ENCODE results near the gene CAMTA1.
"Not testable (repeated sequence)": the region's sequence is repeated elsewhere in the genome, so short reads cannot be mapped to it uniquely, and the experiment has no call there.

The CAMTA1 gene

DNA sequence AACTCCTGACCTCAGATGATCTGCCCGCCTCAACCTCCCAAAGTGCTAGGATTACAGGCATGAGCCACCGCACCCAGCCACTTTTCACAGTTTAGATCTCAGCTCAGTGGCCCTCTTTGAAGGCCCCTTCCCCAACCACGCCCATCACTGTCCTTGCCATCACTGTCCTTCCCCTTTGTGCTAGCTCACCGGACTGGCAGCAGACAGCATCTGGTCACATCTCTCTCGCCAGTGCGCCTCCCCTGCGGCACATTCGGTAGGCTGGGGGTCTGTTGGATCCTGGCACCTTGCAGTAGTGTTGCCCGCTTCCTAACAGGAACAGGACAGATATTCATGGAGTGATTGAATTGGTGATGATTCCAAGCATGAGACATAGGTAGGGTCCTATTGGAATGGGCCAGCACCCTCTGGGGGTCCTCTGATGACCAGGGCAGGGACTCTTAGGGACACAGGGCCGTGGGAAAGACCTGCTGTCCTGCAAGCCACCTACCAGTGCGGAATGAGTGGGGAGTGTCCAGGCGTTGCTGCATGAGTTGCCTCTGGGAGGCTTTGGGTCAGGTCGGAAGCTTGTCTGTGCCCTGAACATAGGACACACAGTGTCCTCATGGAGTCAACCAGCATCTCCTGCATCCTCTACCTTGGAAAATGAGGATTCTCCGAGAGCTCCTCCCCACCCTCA is 807.0 kb downstream of the CAMTA1 start:
- DNase-seq = no peak

DNA sequence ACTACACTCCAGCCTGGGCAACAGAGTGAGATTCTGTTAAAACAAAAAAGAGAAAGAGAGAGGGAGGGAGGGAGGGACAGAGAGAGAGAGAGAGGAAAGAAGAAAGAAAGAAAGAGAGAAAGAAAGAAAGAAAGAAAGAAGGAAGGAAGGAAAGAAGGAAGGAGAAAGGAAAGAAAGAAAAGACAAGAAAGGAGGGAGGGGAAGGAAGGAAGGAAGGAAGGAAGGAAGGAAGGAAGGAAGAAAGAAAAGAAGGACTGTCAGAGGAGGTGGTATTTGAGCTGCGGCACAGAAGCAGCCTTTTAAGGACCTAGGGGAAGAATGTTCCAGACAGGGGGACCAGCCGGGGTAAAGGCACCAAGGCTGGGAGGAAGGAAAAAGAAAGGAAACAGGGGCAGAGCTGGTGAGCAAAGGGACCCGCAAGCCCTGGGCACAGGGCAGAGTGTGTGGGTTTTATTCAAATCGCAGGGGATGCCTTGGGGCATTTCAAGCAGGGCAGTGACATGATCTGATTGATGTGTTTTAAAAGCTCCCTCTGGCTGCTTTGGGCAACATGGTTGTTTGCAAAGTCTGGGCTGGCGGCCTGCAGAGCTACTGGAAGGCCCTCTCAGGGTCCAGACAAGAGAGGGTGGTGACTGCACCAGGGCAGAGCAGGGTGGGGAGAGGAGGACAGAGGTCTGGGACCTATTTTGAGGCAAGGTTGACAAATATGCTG is 808.9 kb downstream of the CAMTA1 start:
- no peak for DNase-seq

DNA sequence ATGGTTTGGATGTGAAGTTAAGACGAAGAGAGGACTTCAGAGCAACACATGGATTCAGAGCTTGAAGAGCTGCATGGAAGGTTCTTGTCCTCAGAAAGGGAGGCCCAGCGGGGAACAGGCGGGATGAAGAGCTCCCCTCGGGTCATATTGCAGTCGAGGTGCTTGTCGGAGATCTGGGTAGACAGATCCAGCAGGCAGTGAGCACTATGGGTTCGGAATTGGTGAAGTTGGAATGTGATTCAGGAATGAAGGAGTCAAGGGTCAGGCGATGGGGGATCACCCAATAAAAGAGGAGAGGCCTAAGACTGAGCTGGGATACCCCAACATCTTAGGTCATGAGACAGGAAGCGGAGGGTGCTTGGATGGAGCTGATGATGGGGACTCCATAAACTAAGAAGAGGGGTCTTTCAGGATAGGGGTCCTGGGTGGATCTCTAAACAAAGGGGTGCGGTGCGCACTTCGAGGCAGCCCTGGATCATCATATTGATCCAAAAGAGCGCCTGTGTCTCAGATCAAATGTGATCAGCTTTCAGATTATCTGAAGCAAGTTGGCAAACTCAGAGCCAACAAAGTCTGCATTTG is 809.6 kb downstream of the CAMTA1 start:
- no peak for DNase-seq

DNA sequence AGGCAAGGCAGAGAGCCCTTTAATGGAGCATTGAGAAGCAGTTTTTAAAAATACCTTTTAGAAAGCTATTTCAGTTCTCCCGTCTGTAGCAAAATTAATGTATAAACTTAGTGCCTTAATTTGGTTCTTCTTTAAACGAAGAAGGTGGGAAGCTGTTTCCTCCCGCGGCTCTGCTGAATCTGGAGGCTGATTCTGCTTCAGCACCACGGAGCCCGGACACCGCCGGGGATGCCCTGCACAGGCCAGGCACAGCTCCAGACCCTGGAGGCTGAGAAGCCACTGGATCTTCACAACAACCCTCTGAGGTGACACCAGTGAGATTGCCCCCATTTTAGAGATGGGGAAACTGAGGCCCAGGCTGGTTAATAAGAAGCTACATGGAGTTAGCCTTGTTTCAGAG is 810.1 kb downstream of the CAMTA1 start:
- DNase-seq = no peak

DNA sequence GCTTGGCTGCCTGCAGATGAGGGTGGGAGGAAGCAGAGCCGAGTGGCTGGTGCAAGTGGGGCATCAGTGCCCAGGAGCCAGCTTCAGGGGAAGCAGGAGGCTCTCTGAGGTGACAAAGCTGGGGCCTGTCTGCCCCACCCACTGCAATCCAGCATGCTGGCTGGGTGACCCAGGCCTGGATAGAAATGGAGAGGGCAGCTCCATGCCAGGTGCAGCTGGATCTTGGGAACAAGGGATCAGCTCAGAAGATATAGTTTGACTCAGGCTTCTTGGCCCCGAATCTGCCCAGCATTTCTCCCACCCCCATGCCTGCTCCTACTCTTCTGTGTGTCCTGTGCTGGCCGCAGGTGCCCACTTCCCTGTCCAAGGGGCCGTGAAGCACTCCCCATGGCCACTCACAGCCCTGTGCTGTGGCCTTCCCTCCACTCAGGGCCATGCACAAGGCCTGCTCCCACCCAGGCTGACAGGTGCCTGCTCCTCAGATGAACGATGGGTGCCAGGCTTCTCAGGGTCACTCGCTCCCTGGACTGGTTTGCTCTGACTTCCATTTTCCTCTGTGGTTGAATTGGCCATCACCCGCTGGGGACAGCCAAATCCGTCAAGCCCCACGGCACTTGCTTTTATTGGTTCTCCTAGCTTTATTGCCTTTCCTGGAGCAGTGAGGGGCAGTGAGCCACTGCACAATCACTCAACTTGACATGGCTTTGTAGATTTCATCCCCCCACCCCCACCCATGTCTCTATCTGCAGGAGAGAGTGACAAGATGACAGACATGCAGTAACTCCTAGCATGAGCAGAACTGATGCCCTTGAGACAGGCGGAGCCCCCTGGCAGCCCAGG is 811.1 kb downstream of the CAMTA1 start:
- no peak for DNase-seq

DNA sequence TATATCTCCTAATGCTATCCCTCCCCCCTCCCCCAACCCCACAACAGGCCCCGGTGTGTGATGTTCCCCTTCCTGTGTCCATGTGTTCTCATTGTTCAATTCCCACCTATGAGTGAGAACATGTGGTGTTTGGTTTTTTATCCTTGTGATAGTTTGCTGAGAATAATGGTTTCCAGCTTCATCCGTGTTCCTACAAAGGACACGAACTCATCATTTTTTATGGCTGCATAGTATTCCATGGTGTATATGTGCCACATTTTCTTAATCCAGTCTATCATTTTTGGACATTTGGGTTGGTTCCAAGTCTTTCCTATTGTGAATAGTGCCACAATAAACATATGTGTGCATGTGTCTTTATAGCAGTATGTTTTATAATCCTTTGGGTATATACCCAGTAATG is 812.8 kb downstream of the CAMTA1 start:
- DNase-seq = not testable (repeated sequence)

DNA sequence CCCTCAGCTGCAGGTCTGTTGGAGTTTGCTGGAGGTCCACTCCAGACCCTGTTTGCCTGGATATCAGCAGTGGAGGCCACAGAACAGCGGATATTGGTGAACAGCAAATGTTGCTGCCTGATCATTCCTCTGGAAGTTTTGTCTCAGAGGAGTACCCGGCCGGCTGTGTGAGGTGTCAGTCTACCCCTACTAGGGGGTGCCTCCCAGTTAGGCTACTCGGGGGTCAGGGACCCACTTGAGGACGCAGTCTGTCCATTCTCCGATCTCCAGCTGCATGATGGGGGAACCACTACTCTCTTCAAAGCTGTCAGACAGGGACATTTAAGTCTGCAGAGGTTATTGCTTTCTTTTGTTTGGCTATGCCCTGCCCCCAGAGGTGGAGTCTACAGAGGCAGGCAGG is 819.7 kb downstream of the CAMTA1 start:
- not testable (repeated sequence) for DNase-seq

DNA sequence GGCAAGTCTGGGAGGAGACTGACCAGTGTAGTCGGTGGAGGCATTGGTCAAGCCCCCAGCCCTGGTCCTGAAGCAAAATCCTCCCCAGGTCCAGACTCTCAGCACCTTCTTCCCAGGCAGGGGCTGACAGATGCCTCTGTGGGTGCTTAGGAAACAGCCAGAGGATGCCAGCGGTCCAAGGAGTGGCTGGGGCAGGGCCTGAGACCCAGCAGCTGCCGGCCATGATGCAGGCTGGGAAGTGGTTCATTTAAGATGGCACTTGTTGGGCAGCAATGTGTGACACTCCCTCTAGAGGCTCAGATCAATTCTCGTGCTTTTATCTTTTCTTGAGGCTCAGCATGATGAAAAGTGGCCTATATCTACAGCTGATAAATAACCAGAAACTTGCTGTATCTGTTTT is 820.8 kb downstream of the CAMTA1 start:
- DNase-seq = no peak

DNA sequence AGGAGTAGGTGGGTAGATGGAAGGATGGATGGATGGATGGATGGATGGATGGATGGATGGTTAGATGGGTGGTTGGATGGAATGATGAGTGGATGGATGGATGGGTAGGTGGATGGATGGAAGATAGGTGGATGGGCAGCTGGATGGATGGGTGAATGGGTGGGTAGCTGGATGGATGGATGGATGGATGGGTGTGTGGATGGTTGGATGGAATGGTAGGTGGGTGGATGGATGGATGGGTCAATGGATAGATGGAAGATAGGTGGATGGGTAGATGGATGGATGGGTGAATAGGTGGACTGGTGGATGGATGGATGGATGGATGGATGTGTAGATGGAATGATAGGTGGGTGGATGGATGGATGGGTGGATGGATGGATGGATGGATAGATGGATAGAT is 821.8 kb downstream of the CAMTA1 start:
- DNase-seq = no peak

DNA sequence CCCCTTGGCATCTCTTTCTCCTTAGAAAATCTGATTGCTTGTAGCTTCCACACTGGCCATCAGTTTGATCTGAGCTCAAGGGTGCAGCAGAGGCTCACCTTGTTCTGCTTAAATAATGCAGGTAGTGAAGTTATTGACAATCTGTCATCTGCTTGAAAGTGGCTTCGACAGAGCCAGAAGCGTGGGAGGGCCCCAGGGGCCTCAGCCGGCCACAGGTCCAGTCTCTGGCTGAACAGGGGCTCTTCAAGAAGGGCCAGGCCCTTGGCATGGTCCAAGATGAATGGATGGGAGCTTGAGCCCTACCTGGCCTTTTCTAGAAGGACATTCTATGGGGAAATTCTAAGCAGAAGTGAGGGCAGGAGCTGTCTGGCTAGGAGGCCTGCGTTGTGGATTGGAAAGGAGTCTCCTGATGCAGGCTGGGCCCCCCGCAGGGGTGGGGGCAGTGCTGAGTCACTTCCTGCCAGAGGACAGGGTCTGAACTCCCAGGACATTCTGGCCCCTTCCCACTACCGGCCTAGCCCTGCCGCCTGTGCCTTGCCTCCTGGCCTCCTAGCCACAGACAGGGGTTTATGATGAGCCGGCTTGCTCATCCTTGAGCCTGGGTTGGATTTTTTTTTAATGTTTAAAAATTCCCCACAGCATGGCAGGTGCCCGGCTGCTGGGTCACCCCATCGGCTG is 823.5 kb downstream of the CAMTA1 start:
- no peak for DNase-seq

DNA sequence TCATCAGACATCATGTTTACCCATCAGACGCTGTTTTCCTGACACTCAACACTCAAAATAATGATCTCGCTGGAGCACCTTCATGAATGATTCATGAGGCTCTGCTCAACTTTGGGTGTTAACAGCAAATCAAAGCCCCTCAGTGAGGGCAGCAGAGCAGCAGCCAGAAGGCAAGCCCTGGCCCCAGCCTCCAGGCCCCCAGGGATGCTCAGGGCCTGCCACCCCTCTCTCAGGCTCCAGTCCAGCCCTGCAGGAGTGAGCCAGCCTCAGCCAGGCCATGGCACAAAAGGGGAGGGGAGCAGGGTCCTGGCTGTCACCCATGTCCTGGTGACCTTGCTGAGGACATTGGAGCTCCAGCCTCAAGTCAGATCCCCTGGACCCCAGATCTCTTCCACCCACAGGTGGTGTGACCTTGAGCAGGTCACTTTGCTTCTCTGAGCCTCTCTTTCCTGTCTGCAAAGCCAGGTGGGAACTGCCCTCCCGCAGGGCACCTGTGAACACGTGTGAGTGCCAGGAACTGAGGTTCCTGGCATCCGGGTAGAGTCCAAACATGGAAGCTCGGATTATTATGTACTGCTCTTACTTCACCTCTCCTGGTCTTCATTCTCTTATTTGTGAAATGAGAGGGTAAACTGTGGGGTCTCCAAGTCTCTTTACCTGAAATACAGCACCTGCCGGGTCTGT is 824.2 kb downstream of the CAMTA1 start:
- no peak for DNase-seq

DNA sequence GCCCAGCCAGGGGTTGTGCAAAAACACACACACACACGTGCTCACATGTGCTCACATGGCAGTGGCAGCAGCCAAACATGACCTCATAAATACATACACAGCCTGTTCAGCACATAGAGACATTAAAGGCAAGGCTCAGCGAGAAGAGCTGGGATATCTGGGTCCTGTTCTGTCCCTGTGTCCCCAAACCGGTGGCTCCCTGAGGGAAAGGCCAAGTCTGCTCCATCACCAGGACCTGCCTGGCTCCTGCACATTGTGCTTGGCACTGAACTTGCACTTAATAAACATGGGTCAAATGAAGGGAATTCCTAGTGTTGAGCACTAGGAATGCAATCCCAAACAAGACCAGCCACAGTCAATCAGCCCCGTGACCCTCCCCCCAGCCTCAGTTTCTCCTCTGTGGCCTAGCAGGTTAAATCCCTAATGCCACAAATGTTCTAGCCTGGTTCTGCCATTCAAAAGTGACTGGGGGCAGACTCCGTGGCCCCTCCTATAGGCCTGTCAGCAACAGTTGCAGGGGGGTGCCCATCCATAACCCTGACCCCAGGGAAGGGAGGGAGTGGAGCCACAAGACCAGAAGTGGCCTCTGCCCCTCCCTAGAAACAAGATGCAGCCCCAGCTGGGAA is 825.0 kb downstream of the CAMTA1 start:
- no peak for DNase-seq

DNA sequence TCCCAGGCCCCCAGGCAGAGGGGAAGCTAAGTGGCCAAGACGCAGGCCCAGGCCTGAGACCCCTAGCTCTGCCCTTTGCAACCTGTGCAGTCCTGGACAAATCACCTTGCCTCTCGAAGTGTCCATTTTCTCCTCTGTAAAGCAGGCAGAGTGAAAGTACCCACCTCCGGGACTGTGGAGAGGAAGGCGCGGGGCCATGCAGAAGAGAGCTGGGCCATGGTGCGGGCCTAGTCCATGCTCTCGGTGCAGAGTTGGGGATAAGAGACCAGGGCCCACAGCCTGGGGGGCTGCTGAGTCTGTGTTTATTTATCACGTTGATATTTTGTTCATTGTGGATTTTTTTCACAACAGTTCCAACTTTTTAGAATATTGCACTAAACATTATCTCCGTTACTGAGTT is 825.7 kb downstream of the CAMTA1 start:
- DNase-seq = no peak

DNA sequence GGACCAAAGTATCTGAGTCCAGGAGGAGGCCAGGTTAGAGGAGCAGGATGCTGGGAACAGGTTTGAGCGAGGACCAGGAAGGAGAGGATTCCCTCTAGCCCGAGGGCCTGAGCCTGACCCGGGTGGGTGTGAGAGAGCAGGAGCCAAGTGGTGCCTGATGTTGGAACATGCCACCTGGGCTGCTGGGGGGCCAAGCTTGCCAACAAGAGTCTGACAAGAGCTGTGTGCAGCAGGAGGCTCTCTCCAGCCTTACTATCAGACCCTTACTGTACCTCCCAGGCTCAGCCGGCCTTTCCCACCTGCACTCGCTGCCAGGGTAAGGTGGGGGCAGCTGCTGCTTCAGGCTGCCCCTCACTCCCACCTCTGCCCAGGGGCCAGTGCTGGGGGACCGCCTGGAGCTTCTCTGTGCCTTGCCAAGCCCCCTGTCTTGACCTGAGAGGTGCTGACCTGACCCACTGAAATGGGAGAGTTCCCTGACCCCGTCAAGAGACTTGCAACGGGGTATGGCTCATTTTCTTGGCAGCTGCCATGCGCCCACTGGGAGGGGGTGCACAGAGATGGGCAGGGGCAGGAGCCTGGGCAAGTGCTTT is 826.3 kb downstream of the CAMTA1 start:
- DNase-seq = no peak

DNA sequence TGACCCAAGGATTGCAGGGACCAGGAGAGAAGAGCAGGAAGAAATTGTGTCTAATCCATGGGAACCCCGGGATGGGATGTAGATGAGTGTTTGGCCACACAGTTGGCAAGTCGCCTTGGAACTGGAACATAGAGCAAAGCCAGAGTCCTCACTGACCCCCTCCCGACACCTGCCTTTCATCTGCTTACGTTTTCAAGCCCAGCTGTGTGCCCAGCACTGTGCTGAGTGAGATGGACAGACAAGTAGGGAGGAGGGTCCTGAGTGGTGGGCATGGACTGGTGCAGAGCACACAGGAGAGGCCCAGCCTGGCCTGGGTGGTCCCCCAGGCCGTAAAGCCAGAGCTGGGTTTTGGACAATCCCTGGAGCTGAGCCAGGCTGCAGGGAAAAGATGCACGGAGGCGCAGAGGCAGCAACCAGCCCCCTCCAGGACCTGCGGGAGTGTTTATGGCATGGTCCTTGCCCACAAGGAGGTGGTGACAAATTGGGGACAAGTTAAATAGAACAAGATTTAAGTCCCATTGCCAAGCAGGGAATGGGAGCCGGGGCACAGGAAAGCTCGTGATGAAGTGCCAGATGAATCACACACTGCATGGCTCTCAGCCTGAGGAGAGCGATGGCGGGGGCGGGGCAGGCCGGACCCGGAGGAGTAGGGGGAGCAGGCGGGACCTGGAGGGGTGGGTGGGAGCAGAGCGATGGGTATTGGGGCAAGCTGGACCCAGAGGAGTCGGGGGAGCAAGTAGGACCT is 828.0 kb downstream of the CAMTA1 start:
- DNase-seq = no peak

DNA sequence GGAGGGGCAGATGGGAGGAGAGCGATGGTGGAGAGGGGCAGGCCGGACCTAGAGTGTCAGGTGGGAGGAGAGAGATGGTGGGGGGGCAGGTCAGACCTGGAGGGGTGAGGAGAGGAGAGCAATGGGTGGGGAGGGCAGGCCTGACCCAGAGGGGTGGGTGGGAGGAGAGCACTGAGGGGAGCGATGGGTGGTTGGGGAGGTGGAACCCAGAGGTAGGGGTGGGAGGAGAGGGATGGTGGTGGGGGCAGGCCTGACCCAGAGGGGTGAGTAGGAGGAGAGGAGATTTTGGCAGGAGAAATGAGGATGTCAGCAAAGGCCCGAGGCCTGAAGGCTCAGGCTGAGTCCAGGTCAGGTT is 828.6 kb downstream of the CAMTA1 start:
- no peak for DNase-seq

DNA sequence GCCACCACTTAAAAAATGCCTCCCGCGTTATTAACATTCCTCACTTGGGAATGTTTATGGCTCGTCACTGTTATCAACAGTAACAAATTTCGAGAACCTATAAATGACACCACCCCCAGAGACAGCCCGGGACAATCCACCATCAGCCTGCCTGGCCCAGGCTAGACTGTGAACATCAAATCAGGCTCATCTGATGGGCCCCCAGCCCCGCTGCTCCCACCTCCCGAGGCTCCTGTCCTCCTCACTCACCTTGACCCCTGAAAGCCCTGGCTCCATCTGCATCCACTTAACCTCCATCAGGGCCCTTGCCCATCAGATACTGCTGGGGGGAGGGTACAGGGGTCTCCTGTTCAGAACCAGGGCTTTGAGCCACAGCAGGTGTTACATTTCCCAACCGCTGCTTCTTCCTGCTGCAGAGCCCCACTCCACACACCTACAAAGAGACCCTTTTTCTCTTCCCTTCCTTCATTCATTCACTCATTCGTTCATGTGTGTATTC is 829.4 kb downstream of the CAMTA1 start:
- DNase-seq = no peak

DNA sequence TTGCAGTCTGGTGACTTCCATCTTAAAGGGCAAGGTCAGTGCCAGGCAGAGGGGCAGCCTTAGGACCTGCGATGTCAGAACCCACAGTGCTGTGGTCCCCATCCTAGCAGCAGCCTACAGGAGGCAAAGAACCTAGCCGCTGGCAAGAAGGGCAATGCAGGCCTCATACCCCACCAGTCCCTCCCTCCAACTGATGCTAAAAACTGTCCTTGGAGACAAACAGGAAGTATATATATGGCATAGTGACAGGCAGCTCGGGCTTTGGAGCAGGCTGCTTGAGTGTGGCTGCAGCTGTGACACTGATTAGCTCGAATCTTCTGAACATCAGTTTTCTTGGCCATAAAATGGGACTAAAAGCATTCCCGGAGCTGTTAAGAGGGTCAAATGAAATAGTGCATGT is 829.9 kb downstream of the CAMTA1 start:
- DNase-seq = no peak

DNA sequence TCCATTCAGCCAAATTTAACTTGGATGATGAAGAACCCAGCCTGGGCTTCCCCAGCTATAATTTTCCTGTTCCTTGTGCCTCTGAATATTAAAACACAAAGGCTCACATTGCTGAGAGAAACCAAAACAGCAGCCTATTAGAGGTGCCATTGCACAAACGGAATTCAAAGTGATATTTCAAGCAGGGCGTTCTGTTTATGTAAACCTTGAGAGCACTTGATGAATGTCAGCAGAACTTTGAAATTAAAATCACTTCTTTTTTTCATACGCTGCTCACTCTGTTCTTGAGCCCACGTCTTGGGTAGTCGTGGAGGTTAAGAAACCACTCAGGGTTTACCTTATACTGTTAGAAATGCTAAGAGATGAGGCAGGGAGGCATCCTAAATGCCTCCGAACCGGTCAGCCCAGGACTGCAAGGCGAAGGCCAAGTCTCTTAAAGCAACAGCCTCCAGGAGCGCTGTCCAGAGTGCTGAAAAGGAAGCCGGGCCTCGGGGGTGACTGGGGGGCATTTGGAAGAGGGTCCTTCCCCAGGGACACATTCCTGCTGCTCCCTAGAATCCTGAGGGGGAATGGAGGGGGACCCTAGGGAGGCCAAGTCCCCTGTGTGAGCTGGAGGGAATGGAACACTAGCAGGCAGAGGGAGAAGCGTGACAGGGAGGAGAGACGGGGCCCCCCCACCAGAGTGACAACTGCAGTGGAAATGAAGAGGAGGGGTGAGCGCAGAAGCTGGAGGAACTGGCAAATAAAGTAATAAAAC is 831.0 kb downstream of the CAMTA1 start:
- no peak for DNase-seq

DNA sequence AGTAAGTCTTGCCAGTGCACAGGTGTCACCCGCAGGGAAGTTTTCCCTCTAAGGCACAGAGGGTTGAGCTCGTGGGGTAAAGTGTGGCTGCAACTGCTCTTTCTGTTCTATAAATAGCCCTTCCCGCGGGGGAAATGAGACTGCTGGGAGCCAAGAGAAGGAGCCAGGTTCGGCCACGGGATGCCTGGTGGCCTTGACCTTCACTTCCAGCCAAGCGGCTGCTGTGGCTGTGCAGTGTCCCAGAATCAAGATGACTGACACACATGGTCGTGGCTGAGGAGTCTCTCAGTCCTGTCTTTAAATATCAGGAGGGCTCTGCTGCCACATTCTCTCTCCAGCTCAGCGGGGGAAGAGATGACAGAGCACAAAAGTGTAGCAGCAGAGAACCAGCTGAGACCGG is 831.7 kb downstream of the CAMTA1 start:
- DNase-seq = no peak

All from NCI-H446 treated with DMSO at 0.1 percent for 48 hours (cell line).